Activated T-helper 1 cell treated with anti-CD3 and anti-CD28 coated beads, Interleukin-2, amount 50 U/mL, for 16 hours (primary cell): ENCODE data around the gene F8A1.
A peak's percentile ranks its signal among the peaks of the same experiment; 100 is the strongest.
"Not testable (repeated sequence)": the region's sequence is repeated elsewhere in the genome, so short reads cannot be mapped to it uniquely, and the experiment has no call there.

Source experiments
- DNase-seq, 2 donors: peaks; one replicate each; pipeline ENCODE4 v3.0.0-alpha.2; 2020; ENCODE audit warnings: low read depth in 1 of 2, low spot score in 1 of 2

The F8A1 gene

GRCh38 chrX:154886069-154886788 is at the start of gene F8A1:
Gene F8A1 (plus strand): TSS chrX:154886355. CDS start chrX:154886375, 20 bp downstream.
- DNase-seq, result peak; percentile 3 to 4

- DNase-seq, result no peak
Measured at GRCh38 chrX:154840856-154841255, 45.3 kb upstream of the F8A1 start.

- no peak for DNase-seq
Measured at GRCh38 chrX:154850957-154851611, 35.1 kb upstream of the F8A1 start.

GRCh38 chrX:154855256-154855655 is 30.9 kb upstream of the F8A1 start:
- no peak for DNase-seq

GRCh38 chrX:154868522-154868921 is 17.6 kb upstream of the F8A1 start:
- not testable (repeated sequence) for DNase-seq

GRCh38 chrX:154873329-154873728 is 12.8 kb upstream of the F8A1 start:
- DNase-seq, result no peak

- not testable (repeated sequence) for DNase-seq
Measured at GRCh38 chrX:154884069-154884468, 2.1 kb upstream of the F8A1 start.

- not testable (repeated sequence) for DNase-seq
Measured at GRCh38 chrX:154885057-154885456, 1.1 kb upstream of the F8A1 start.

GRCh38 chrX:154885549-154885948 is 606 bp upstream of the F8A1 start:
- DNase-seq, result not testable (repeated sequence)

- not testable (repeated sequence) for DNase-seq
Measured at GRCh38 chrX:154886789-154887221, 650 bp downstream of the F8A1 start.

GRCh38 chrX:154890990-154891639 is 5.0 kb downstream of the F8A1 start:
- no peak for DNase-seq

- no peak for DNase-seq
Measured at GRCh38 chrX:154892296-154892695, 6.1 kb downstream of the F8A1 start.

GRCh38 chrX:154900323-154900722 is 14.2 kb downstream of the F8A1 start:
- no peak for DNase-seq

GRCh38 chrX:154902408-154902807 is 16.3 kb downstream of the F8A1 start:
- no peak for DNase-seq

- no peak for DNase-seq
Measured at GRCh38 chrX:154908821-154909220, 22.7 kb downstream of the F8A1 start.

- not testable (repeated sequence) for DNase-seq
Measured at GRCh38 chrX:154910048-154910447, 23.9 kb downstream of the F8A1 start.

GRCh38 chrX:154910528-154910927 is 24.4 kb downstream of the F8A1 start:
- not testable (repeated sequence) for DNase-seq

GRCh38 chrX:154914052-154914451 is 27.9 kb downstream of the F8A1 start:
- no peak for DNase-seq

GRCh38 chrX:154918060-154918483 is 31.9 kb downstream of the F8A1 start:
- DNase-seq, result peak in 1 of 2 donors; percentile 0

- not testable (repeated sequence) for DNase-seq
Measured at GRCh38 chrX:154924771-154925170, 38.6 kb downstream of the F8A1 start.
